ENCODE data around the gene HS6ST2.

GRCh38 chrX:132712350-132712749, 246.1 kb downstream of the HS6ST2 start:
- TF ChIP-seq, protein P1, sequence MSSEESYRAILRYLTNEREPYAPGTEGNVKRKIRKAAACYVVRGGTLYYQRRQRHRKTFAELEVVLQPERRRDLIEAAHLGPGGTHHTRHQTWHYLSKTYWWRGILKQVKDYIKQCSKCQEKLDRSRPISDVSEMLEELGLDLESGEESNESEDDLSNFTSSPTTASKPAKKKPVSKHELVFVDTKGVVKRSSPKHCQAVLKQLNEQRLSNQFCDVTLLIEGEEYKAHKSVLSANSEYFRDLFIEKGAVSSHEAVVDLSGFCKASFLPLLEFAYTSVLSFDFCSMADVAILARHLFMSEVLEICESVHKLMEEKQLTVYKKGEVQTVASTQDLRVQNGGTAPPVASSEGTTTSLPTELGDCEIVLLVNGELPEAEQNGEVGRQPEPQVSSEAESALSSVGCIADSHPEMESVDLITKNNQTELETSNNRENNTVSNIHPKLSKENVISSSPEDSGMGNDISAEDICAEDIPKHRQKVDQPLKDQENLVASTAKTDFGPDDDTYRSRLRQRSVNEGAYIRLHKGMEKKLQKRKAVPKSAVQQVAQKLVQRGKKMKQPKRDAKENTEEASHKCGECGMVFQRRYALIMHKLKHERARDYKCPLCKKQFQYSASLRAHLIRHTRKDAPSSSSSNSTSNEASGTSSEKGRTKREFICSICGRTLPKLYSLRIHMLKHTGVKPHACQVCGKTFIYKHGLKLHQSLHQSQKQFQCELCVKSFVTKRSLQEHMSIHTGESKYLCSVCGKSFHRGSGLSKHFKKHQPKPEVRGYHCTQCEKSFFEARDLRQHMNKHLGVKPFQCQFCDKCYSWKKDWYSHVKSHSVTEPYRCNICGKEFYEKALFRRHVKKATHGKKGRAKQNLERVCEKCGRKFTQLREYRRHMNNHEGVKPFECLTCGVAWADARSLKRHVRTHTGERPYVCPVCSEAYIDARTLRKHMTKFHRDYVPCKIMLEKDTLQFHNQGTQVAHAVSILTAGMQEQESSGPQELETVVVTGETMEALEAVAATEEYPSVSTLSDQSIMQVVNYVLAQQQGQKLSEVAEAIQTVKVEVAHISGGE (tag by site-specific recombination; conservative IDR thresholded peaks at IDR 0.05; ENCODE audit: low read depth) = no peak
- TF ChIP-seq ZBTB48 (tag by site-specific recombination; IDR thresholded peaks at IDR 0.05) (no peak), SETDB1 (IDR thresholded peaks at IDR 0.05; ENCODE audit: insufficient read length, low read length) (no peak), ZNF544 (tag by site-specific recombination; IDR thresholded peaks at IDR 0.05) (no peak), ZNF398 (tag by site-specific recombination; IDR thresholded peaks at IDR 0.05) (no peak), ZBTB7A (tag by site-specific recombination; IDR thresholded peaks at IDR 0.05; ENCODE audit: low read depth) (no peak), SP7 (tag by site-specific recombination; IDR thresholded peaks at IDR 0.05) (no peak), ZNF280D (tag by site-specific recombination; IDR thresholded peaks at IDR 0.05) (no peak), HIC1 (tag by site-specific recombination; IDR thresholded peaks at IDR 0.05) (no peak), RBAK (tag by site-specific recombination; IDR thresholded peaks at IDR 0.05) (no peak)
- TF ChIP-seq, protein P2, sequence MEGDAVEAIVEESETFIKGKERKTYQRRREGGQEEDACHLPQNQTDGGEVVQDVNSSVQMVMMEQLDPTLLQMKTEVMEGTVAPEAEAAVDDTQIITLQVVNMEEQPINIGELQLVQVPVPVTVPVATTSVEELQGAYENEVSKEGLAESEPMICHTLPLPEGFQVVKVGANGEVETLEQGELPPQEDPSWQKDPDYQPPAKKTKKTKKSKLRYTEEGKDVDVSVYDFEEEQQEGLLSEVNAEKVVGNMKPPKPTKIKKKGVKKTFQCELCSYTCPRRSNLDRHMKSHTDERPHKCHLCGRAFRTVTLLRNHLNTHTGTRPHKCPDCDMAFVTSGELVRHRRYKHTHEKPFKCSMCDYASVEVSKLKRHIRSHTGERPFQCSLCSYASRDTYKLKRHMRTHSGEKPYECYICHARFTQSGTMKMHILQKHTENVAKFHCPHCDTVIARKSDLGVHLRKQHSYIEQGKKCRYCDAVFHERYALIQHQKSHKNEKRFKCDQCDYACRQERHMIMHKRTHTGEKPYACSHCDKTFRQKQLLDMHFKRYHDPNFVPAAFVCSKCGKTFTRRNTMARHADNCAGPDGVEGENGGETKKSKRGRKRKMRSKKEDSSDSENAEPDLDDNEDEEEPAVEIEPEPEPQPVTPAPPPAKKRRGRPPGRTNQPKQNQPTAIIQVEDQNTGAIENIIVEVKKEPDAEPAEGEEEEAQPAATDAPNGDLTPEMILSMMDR (tag by site-specific recombination; IDR thresholded peaks at IDR 0.05) = no peak
- TF ChIP-seq, protein P3, sequence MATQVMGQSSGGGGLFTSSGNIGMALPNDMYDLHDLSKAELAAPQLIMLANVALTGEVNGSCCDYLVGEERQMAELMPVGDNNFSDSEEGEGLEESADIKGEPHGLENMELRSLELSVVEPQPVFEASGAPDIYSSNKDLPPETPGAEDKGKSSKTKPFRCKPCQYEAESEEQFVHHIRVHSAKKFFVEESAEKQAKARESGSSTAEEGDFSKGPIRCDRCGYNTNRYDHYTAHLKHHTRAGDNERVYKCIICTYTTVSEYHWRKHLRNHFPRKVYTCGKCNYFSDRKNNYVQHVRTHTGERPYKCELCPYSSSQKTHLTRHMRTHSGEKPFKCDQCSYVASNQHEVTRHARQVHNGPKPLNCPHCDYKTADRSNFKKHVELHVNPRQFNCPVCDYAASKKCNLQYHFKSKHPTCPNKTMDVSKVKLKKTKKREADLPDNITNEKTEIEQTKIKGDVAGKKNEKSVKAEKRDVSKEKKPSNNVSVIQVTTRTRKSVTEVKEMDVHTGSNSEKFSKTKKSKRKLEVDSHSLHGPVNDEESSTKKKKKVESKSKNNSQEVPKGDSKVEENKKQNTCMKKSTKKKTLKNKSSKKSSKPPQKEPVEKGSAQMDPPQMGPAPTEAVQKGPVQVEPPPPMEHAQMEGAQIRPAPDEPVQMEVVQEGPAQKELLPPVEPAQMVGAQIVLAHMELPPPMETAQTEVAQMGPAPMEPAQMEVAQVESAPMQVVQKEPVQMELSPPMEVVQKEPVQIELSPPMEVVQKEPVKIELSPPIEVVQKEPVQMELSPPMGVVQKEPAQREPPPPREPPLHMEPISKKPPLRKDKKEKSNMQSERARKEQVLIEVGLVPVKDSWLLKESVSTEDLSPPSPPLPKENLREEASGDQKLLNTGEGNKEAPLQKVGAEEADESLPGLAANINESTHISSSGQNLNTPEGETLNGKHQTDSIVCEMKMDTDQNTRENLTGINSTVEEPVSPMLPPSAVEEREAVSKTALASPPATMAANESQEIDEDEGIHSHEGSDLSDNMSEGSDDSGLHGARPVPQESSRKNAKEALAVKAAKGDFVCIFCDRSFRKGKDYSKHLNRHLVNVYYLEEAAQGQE (tag by site-specific recombination; IDR thresholded peaks at IDR 0.05) = no peak
